Neuronal stem cell (in vitro differentiated cells): Measurements from ENCODE around the gene COL15A1.
A peak's percentile ranks its signal among the peaks of the same experiment; 100 is the strongest.

Source experiments
- DNase-seq: peaks from one replicate; pipeline ENCODE4 v3.0.0-alpha.2; 2013; ENCODE audit warnings: low spot score
- H2AFZ ChIP-seq: one replicate; pipeline ENCODE4 v1.6.1; 2013; ENCODE audit warnings: mild to moderate bottlenecking, low read length, inconsistent platforms
- H2AK5ac ChIP-seq: 2 replicates; pipeline ENCODE4 v1.6.1; 2013; ENCODE audit warnings: low read depth, mild to moderate bottlenecking, inconsistent platforms, low read length, moderate library complexity, mixed read lengths
- H2BK120ac ChIP-seq: 2 replicates; pipeline ENCODE4 v1.6.1; 2013; ENCODE audit warnings: low read depth, mild to moderate bottlenecking, inconsistent platforms, low read length, moderate library complexity, mixed read lengths
- H2BK12ac ChIP-seq: one replicate; pipeline ENCODE4 v1.6.1; 2013; ENCODE audit warnings: low read length, inconsistent platforms
- H2BK15ac ChIP-seq: 2 replicates; pipeline ENCODE4 v1.6.1; 2013; ENCODE audit warnings: mild to moderate bottlenecking, low read length, inconsistent platforms, mixed read lengths
- H2BK5ac ChIP-seq: one replicate; pipeline ENCODE4 v1.6.1; 2013; ENCODE audit warnings: inconsistent platforms, mild to moderate bottlenecking, low read length, moderate library complexity
- H3K14ac ChIP-seq: one replicate; pipeline ENCODE4 v1.6.1; 2013; ENCODE audit warnings: low read length, inconsistent platforms
- H3K18ac ChIP-seq: 2 replicates; pipeline ENCODE4 v1.6.1; 2013; ENCODE audit warnings: low read length, inconsistent platforms
- H3K23ac ChIP-seq: 2 replicates; pipeline ENCODE4 v1.6.1; 2013; ENCODE audit warnings: low read depth, mild to moderate bottlenecking, mixed read lengths, low read length, inconsistent platforms; ENCODE audit not compliant: poor library complexity
- H3K27ac ChIP-seq: replicated peaks from 3 replicates; pipeline ENCODE4 v1.5.1; 2013; ENCODE audit warnings: low read length, inconsistent platforms
- H3K27me3 ChIP-seq, 3 experiments: 2 replicates each; pipeline ENCODE4 v1.6.1; 2013; ENCODE audit warnings: low read length in 3 of 3, mild to moderate bottlenecking in 2 of 3, inconsistent platforms in 1 of 3, low read depth in 1 of 3, mixed read lengths in 1 of 3, moderate library complexity in 1 of 3; ENCODE audit not compliant: control insufficient read depth in 3 of 3, insufficient read depth in 3 of 3
- H3K36me3 ChIP-seq, 2 donors: replicated peaks in 1 of 2; 2 replicates each; pipeline ENCODE4 v1.6.1; 2013; ENCODE audit warnings: low read length in 2 of 2; ENCODE audit not compliant: control insufficient read depth in 2 of 2, insufficient read depth in 2 of 2
- H3K4ac ChIP-seq: 2 replicates; pipeline ENCODE4 v1.6.1; 2013; ENCODE audit warnings: inconsistent platforms, mild to moderate bottlenecking, low read length, moderate library complexity
- H3K4me1 ChIP-seq, 2 donors: 1 replicate in 1 of 2; 2 replicates in 1 of 2; pipeline ENCODE4 v1.6.1; 2013; ENCODE audit warnings: low read length in 2 of 2, low read depth in 1 of 2; ENCODE audit not compliant: control insufficient read depth in 2 of 2, insufficient read depth in 1 of 2
- H3K4me2 ChIP-seq: one replicate; pipeline ENCODE4 v1.6.1; 2013; ENCODE audit warnings: mild to moderate bottlenecking, low read length, inconsistent platforms; ENCODE audit not compliant: insufficient read depth, poor library complexity, severe bottlenecking
- H3K4me3 ChIP-seq, 2 donors: 2 replicates each; pipeline ENCODE4 v1.5.1; 2013; ENCODE audit warnings: low read length in 2 of 2, mild to moderate bottlenecking in 2 of 2, inconsistent platforms in 1 of 2, moderate library complexity in 1 of 2
- H3K79me1 ChIP-seq: one replicate; pipeline ENCODE4 v1.6.1; 2013; ENCODE audit warnings: low read depth, mild to moderate bottlenecking, inconsistent platforms, low read length, moderate library complexity
- H3K9ac ChIP-seq: one replicate; pipeline ENCODE4 v1.6.1; 2013; ENCODE audit warnings: mild to moderate bottlenecking, low read depth, low read length, inconsistent platforms; ENCODE audit not compliant: poor library complexity
- H3K9me3 ChIP-seq, 2 donors: replicated peaks in 1 of 2; 2 replicates each; pipeline versions ENCODE3 to v1.6.1; 2013; ENCODE audit warnings: low read length in 2 of 2, mild to moderate bottlenecking in 2 of 2, inconsistent platforms in 1 of 2, low read depth in 1 of 2, mixed read lengths in 1 of 2, moderate library complexity in 1 of 2; ENCODE audit not compliant: control insufficient read depth in 2 of 2, insufficient read depth in 1 of 2
- H4K8ac ChIP-seq: one replicate; pipeline ENCODE4 v1.6.1; 2013; ENCODE audit warnings: low read depth, mild to moderate bottlenecking, inconsistent platforms, low read length, moderate library complexity
- H4K91ac ChIP-seq: one replicate; pipeline ENCODE4 v1.6.1; 2013; ENCODE audit warnings: low read length, low read depth, mild to moderate bottlenecking, inconsistent platforms; ENCODE audit not compliant: poor library complexity
- WGBS, 2 donors: extraction: QIAGEN DNeasy Blood & Tissue Kit; methylation state at CpG; one replicate each; pipeline ENCODE4 v1.1.7; 2013; ENCODE audit warnings: missing lambda C conversion rate in 2 of 2, mixed read lengths in 1 of 2; ENCODE audit not compliant: insufficient read length in 2 of 2, insufficient replicate concordance in 1 of 2; ENCODE audit errors: extremely low coverage in 2 of 2; 5-methylcytosine and 5-hydroxymethylcytosine counted together

COL15A1 gene

DNA sequence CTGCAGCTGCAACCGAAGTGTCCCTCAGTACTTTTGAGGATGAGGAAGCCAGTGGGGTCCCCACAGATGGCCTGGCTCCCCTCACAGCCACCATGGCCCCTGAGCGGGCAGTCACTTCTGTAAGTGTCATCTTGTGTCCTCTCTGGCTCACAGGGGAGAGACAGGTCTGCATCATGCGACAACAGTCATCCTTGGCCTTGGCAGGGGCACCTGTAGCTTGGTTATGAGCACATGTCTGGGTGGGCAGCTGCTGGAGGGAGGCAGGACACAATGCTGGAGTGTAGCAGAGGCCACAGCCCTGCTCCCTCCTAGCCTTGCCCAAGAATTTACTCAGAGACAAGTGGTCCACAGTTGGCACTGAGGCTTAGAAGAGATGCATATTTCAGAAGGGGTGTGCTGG, 71.7 kb downstream of the COL15A1 start:
- Histone ChIP-seq H3K79me1 (no peaks in the 10 kb centered on the region), H3K27me3 (no peaks in the 10 kb centered on the region), H4K91ac (no peak overlapping the region), H4K8ac (no peak overlapping the region), H3K4me2 (no peak overlapping the region), H2BK12ac (no peak overlapping the region), H3K4me1 (no peaks in the 10 kb centered on the region), H3K4me3 (no peak overlapping the region), H3K14ac (no peak overlapping the region), H3K27ac (no peak overlapping the region), H3K23ac (no peak overlapping the region), H2BK5ac (no peak overlapping the region), H3K9ac (no peak overlapping the region), H3K9me3 (peaks cover 6 to 9% of the 10 kb centered on the region in 2 donors), H2BK15ac (no peak overlapping the region), H2BK120ac (no peak overlapping the region), H3K18ac (peak overlapping the region; percentile 55), H2AFZ (no peak overlapping the region), H3K36me3 (no peaks in the 10 kb centered on the region), H3K4ac (no peak overlapping the region), H2AK5ac (peak overlapping the region; percentile 32)
- WGBS, 2 donors = no CpG with 5 or more reads among the region's 3 CpGs
- no peak for DNase-seq

DNA sequence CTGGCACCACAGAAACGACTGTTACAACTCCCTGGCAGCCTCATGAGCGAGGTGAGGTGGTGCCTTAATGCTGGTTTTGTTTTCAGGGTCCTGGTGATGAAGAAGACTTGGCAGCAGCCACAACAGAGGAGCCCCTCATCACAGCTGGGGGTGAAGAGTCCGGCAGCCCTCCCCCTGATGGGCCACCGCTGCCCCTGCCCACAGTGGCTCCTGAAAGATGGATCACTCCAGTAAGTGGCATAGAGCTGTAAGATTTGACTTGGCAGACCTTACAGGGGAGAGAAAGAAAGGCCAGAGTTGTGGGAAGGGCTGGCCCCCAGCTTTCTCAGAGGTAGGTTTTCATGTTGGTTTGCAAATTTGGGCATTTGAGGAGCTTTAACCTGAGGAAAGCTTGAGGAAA, 72.2 kb downstream of the COL15A1 start:
- H3K23ac ChIP-seq = no peak overlapping the region
- no peak overlapping the region for H3K4me2 ChIP-seq
- H2BK5ac ChIP-seq = no peak overlapping the region
- DNase-seq = no peak
- H3K18ac ChIP-seq = no peak overlapping the region
- no peaks in the 10 kb centered on the region for H3K79me1 ChIP-seq
- H3K14ac ChIP-seq = no peak overlapping the region
- no peaks in the 10 kb centered on the region for H3K4me1 ChIP-seq
- H2BK120ac ChIP-seq = no peak overlapping the region
- H3K36me3 ChIP-seq = no peaks in the 10 kb centered on the region
- H2BK12ac ChIP-seq = no peak overlapping the region
- no peak overlapping the region for H4K8ac ChIP-seq
- no peak overlapping the region for H2AFZ ChIP-seq
- no peaks in the 10 kb centered on the region for H3K27me3 ChIP-seq
- H4K91ac ChIP-seq = no peak overlapping the region
- H3K9me3 ChIP-seq = peaks cover 4 to 6% of the 10 kb centered on the region in 2 donors
- no peak overlapping the region for H3K4ac ChIP-seq
- H3K27ac ChIP-seq = no peak overlapping the region
- no peak overlapping the region for H2AK5ac ChIP-seq
- no peak overlapping the region for H2BK15ac ChIP-seq
- no CpG with 5 or more reads among the region's 4 CpGs for WGBS, 2 donors
- H3K9ac ChIP-seq = no peak overlapping the region
- no peak overlapping the region for H3K4me3 ChIP-seq

DNA sequence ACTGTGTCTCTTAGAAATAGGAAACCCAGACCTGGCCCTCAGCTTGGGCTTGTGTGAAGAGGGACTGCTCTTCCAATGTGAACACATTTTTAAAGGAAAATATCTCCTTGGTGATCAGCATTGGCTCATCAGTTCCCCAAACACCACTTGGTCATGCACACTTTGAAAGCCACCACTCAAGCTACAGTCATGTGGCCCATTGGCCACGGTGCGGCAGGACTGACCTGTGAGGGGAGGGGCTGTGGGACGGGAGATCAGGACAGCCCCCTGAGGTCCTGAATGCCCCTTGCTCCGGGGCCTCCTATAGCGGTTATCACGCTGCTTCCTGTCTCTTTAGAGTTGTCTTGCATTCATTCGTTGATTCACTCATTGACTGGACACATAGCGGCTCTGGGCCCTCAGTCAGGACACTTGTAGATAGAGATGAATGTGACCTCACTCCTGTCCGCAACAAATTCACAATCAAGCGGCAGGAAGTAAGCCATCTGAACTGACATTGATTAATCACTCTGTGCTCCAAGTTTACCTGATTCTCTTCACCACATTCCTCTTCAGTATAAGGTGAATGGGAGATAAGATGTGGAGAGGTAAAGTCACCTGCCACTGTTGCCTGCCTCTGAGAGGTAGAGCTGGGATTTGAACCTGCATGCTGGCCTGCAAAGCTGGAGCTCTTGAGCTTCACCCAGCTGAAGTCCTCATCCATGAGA, 73.1 kb downstream of the COL15A1 start:
- Histone ChIP-seq H4K8ac (no peak overlapping the region), H3K23ac (no peak overlapping the region), H3K4me3 (no peak overlapping the region), H2AK5ac (no peak overlapping the region), H3K27me3 (peaks cover 0 to 2% (median 0%) of the 10 kb centered on the region in 3 experiments), H2BK12ac (no peak overlapping the region), H3K27ac (no peak overlapping the region), H3K79me1 (no peaks in the 10 kb centered on the region), H3K9me3 (peaks cover 4 to 6% of the 10 kb centered on the region in 2 donors), H2BK120ac (no peak overlapping the region), H2BK15ac (no peak overlapping the region), H3K4me2 (no peak overlapping the region), H3K4me1 (no peaks in the 10 kb centered on the region), H3K4ac (no peak overlapping the region), H3K36me3 (no peaks in the 10 kb centered on the region), H3K9ac (no peak overlapping the region), H3K18ac (no peak overlapping the region), H3K14ac (no peak overlapping the region), H2BK5ac (no peak overlapping the region), H4K91ac (no peak overlapping the region), H2AFZ (no peak overlapping the region)
- DNase-seq = no peak
- no CpG with 5 or more reads among the region's 10 CpGs for WGBS, 2 donors

DNA sequence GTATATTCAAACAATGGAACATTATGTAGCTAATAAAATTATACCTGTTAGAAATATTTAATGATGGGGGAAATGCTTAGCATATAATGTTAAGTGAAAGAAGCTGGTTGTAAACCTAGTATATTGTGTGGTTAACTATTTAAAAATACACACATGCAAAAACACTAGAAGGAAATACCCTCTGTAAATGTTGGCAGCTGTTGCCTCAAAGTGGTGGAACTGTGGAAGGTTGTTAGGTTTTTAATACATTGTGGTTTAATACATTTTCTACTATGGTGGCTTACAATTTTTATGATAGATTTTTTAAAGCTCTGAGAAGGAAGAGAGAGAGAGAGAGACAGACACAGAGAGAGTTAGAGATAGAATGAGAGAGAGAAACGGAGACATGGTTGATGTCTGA, 74.9 kb downstream of the COL15A1 start:
- H3K27ac ChIP-seq = no peak overlapping the region
- H2BK5ac ChIP-seq = no peak overlapping the region
- no peak overlapping the region for H4K91ac ChIP-seq
- H2BK12ac ChIP-seq = no peak overlapping the region
- H3K79me1 ChIP-seq = no peaks in the 10 kb centered on the region
- peaks cover 0 to 2% (median 0%) of the 10 kb centered on the region in 3 experiments for H3K27me3 ChIP-seq
- H3K36me3 ChIP-seq = no peaks in the 10 kb centered on the region
- DNase-seq = no peak
- no peak overlapping the region for H3K4me2 ChIP-seq
- H3K23ac ChIP-seq = no peak overlapping the region
- H2BK120ac ChIP-seq = no peak overlapping the region
- WGBS, 2 donors = no CpG with 5 or more reads among the region's 1 CpG
- H3K4me3 ChIP-seq = no peak overlapping the region
- H3K14ac ChIP-seq = no peak overlapping the region
- no peak overlapping the region for H3K9ac ChIP-seq
- no peaks in the 10 kb centered on the region for H3K4me1 ChIP-seq
- H3K4ac ChIP-seq = no peak overlapping the region
- no peak overlapping the region for H4K8ac ChIP-seq
- no peak overlapping the region for H2AK5ac ChIP-seq
- H3K9me3 ChIP-seq = peaks cover 0 to 3% of the 10 kb centered on the region in 2 donors
- H3K18ac ChIP-seq = no peak overlapping the region
- no peak overlapping the region for H2AFZ ChIP-seq
- H2BK15ac ChIP-seq = no peak overlapping the region
